Peyer's patch (tissue), 4 donors: ENCODE results near the gene RPL11.

ENCODE experiments used
- POLR2A ChIP-seq, 2 donors: fragments of 450-650 bp; IDR thresholded peaks; one replicate each; pipeline ENCODE4 v1.5.1; 2017; ENCODE audit warnings: antibody characterized with exemption in 2 of 2, mild to moderate bottlenecking in 2 of 2, moderate library complexity in 2 of 2
- TF ChIP-seq, protein P1 (sequence below), 6 experiments: fragments of 450-650 bp in 4 of 6; fragments of 200-600 bp in 2 of 6; sonication (generic) in 1 of 6; IDR thresholded peaks; one replicate each; pipeline ENCODE4 v1.5.1; 2017 to 2019; ENCODE audit warnings: antibody characterized with exemption in 6 of 6, mild to moderate bottlenecking in 3 of 6, moderate library complexity in 1 of 6

DNA sequence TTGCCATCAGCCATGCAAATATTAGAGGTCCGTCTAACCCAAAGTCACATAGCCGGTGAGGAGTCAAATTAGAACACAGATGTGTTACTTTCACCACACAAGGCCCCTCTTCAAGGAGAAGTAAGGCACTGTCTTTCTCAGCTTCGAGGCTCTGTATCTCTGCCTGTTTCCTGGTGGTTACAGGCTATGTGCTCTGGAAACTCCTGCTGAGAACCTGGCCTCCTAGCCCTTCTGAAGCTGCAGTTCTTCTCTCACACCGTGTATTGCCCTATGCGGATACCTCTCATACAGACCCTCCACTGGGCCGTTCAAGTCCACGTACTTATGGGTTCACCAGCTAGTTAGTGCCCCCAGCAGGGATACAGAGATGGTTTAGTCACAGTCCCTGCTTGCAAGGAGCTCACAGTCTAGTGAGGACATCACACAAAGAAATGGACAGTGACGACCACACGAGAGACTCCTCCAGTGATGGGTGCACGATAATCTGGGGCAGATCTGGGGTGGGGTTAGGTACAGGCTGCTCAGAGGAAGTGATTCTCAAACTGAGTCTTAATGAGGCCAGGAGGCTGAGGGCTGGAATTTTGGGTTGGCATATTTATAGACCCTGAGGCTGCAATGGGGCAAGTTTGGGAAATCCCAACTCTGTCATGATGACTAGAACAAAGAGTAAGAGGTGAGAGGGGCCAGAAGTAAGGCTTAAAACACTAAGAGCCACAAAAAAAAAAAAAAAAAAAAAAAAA is 28.8 kb downstream of the RPL11 start:
- TF ChIP-seq, protein P1, sequence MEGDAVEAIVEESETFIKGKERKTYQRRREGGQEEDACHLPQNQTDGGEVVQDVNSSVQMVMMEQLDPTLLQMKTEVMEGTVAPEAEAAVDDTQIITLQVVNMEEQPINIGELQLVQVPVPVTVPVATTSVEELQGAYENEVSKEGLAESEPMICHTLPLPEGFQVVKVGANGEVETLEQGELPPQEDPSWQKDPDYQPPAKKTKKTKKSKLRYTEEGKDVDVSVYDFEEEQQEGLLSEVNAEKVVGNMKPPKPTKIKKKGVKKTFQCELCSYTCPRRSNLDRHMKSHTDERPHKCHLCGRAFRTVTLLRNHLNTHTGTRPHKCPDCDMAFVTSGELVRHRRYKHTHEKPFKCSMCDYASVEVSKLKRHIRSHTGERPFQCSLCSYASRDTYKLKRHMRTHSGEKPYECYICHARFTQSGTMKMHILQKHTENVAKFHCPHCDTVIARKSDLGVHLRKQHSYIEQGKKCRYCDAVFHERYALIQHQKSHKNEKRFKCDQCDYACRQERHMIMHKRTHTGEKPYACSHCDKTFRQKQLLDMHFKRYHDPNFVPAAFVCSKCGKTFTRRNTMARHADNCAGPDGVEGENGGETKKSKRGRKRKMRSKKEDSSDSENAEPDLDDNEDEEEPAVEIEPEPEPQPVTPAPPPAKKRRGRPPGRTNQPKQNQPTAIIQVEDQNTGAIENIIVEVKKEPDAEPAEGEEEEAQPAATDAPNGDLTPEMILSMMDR (IDR thresholded peaks at IDR 0.05), result no peak
- no peak for TF ChIP-seq POLR2A (IDR thresholded peaks at IDR 0.05)
